K562 (cell line): ENCODE data around the gene TOMT. TPM values are rescaled to one million over a fixed set of nuclear protein-coding genes. Genes with fewer than 3 reads are reported as not detected.

Source experiments
- ATF7 ChIP-seq: fragments of 450-650 bp; IDR thresholded peaks from 2 replicates; pipeline ENCODE4 v1.7.1; 2014; ENCODE audit warnings: mild to moderate bottlenecking, moderate library complexity
- CREB3L1 ChIP-seq: fragments of 450-650 bp; IDR thresholded peaks from 2 replicates; pipeline ENCODE4 v1.6.1; 2014; ENCODE audit warnings: low read depth, mild to moderate bottlenecking, moderate library complexity, borderline replicate concordance
- HDAC3 ChIP-seq: fragments of 450-650 bp; IDR thresholded peaks from 2 replicates; pipeline ENCODE4 v1.6.1; 2018; ENCODE audit warnings: borderline replicate concordance, mild to moderate bottlenecking, moderate library complexity; ENCODE audit not compliant: partially characterized antibody
- KLF13 ChIP-seq: fragments of 450-650 bp; IDR thresholded peaks from 2 replicates; pipeline ENCODE4 v1.6.1; 2016; ENCODE audit warnings: missing genetic modification characterization, low read depth, mild to moderate bottlenecking, missing compliant biosample characterization, moderate library complexity, borderline replicate concordance
- MAFG ChIP-seq: fragments of 450-650 bp; conservative IDR thresholded peaks from 2 replicates; pipeline ENCODE4 v1.6.1; 2016; ENCODE audit warnings: missing genetic modification characterization, missing compliant biosample characterization
- PKNOX1 ChIP-seq: fragments of 450-650 bp; IDR thresholded peaks from 2 replicates; pipeline ENCODE4 v1.6.1; 2016
- PRMT5 ChIP-seq: sonication (generic); formaldehyde crosslinking; IDR thresholded peaks from 2 replicates; pipeline ENCODE4 v1.5.0; 2020; ENCODE audit warnings: missing genetic modification reagents
- SMAD4 ChIP-seq: fragments of 250-450 bp; sonication (Bioruptor Pico); conservative IDR thresholded peaks from 2 replicates; pipeline ENCODE4 v1.8.0; 2021; ENCODE audit warnings: inconsistent platforms, mild to moderate bottlenecking, moderate library complexity
- TAF1 ChIP-seq: IDR thresholded peaks from 2 replicates; pipeline ENCODE4 v1.6.1; 2011; ENCODE audit warnings: mild to moderate bottlenecking, low read length, moderate library complexity; ENCODE audit not compliant: insufficient read depth, control insufficient read depth, severe bottlenecking; ENCODE audit errors: extremely low read depth
- TCF7L2 ChIP-seq: fragments of 150-350 bp; IDR thresholded peaks from 2 replicates; pipeline ENCODE4 v1.6.1; 2016; ENCODE audit warnings: low read depth, mild to moderate bottlenecking, low read length, moderate library complexity
- THAP12 ChIP-seq: fragments of 250-450 bp; sonication (Bioruptor Pico); IDR thresholded peaks from 2 replicates; pipeline ENCODE4 v1.9.0; 2021; ENCODE audit warnings: mild to moderate bottlenecking, inconsistent platforms
- TRIM28 ChIP-seq: fragments of 450-650 bp; IDR thresholded peaks from 2 replicates; pipeline ENCODE4 v1.6.1; 2017
- ZBTB17 ChIP-seq: fragments of 450-650 bp; formaldehyde crosslinking; IDR thresholded peaks from 2 replicates; pipeline ENCODE4 v1.4.0; 2020; ENCODE audit warnings: mild to moderate bottlenecking
- ZBTB7A ChIP-seq: IDR thresholded peaks from 2 replicates; pipeline ENCODE4 v1.6.1; 2011; ENCODE audit warnings: low read depth, mild to moderate bottlenecking, low read length, moderate library complexity, borderline replicate concordance; ENCODE audit not compliant: control insufficient read depth
- ZNF165 ChIP-seq: fragments of 250-450 bp; sonication (Bioruptor Pico); IDR thresholded peaks from 2 replicates; pipeline ENCODE4 v1.4.0; 2020; ENCODE audit warnings: borderline replicate concordance
- ZNF589 ChIP-seq: fragments of 200-800 bp; sonication (Bioruptor generic); IDR thresholded peaks from 2 replicates; pipeline ENCODE4 v1.6.1; 2016; ENCODE audit warnings: low read depth, missing genetic modification characterization, missing compliant biosample characterization
- polyA plus RNA-seq, 8 experiments: library from polyadenylated mRNA; depleted of rRNA in 4 of 8; stranded (reverse) in 5 of 8; unstranded in 3 of 8; fragments of >200 nt; fragmentation: Nextera tagmentation in 2 of 8; fragmentation: Illumina TruSeq in 1 of 8; extraction: Ambion mirVana in 2 of 8; extraction: Trizol in 1 of 8; gene quantifications; 2 replicates each; pipeline versions ENCODE4 v1.2.1 to v1.2.3, GENCODE V29; 2011 to 2014; ENCODE audit warnings: inconsistent platforms in 1 of 8, missing spikeins in 1 of 8
- total RNA-seq, 7 experiments: library from RNA; depleted of rRNA in 6 of 7; stranded (reverse); fragments of >200 nt in 6 of 7; fragmentation: Illumina TruSeq in 2 of 7; extraction: Trizol in 2 of 7; gene quantifications; 2 replicates each; pipeline versions ENCODE4 v1.2.1 to v1.2.3, GENCODE V29; 2011 to 2021; ENCODE audit warnings: low replicate concordance in 1 of 7
- TF ChIP-seq, protein P1 (sequence below): fragments of 450-650 bp; IDR thresholded peaks from 2 replicates; pipeline ENCODE4 v1.6.1; 2016; ENCODE audit warnings: borderline replicate concordance
- TF ChIP-seq, protein P2 (sequence below): fragments of 450-650 bp; IDR thresholded peaks from 2 replicates; pipeline ENCODE4 v1.6.1; 2016; ENCODE audit warnings: low read depth, mild to moderate bottlenecking, moderate library complexity

Gene TOMT
- total and polyA plus RNA-seq, 9 of the 15 experiments (the other 6 are each of a cell fraction or from before 2014, with no cell fraction given): not detected

- peak; percentile 20 for TF ChIP-seq HDAC3
- TF ChIP-seq ATF7: peak; percentile 96
- TF ChIP-seq THAP12: peak; percentile 38; the same call in 1 of the 2 replicates
- TF ChIP-seq MAFG (tag): no peak
- TF ChIP-seq, protein P1, sequence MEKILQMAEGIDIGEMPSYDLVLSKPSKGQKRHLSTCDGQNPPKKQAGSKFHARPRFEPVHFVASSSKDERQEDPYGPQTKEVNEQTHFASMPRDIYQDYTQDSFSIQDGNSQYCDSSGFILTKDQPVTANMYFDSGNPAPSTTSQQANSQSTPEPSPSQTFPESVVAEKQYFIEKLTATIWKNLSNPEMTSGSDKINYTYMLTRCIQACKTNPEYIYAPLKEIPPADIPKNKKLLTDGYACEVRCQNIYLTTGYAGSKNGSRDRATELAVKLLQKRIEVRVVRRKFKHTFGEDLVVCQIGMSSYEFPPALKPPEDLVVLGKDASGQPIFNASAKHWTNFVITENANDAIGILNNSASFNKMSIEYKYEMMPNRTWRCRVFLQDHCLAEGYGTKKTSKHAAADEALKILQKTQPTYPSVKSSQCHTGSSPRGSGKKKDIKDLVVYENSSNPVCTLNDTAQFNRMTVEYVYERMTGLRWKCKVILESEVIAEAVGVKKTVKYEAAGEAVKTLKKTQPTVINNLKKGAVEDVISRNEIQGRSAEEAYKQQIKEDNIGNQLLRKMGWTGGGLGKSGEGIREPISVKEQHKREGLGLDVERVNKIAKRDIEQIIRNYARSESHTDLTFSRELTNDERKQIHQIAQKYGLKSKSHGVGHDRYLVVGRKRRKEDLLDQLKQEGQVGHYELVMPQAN: peak; percentile 90; the same call in 1 of the 2 replicates
- TF ChIP-seq SMAD4 (CRISPR knock-in tag): 0 out of 2 replicates have a peak, but pooled peaks have one; percentile 14
- TF ChIP-seq TAF1: peak; percentile 79
- 0 out of 2 replicates have a peak, but pooled peaks have one; percentile 48 for TF ChIP-seq ZBTB17 (CRISPR knock-in tag)
- peak; percentile 88 for TF ChIP-seq ZBTB7A
- TF ChIP-seq TCF7L2: peak; percentile 41; the same call in 1 of the 2 replicates
- TF ChIP-seq TRIM28: no peak
- TF ChIP-seq ZNF165: no peak
- TF ChIP-seq, protein P2, sequence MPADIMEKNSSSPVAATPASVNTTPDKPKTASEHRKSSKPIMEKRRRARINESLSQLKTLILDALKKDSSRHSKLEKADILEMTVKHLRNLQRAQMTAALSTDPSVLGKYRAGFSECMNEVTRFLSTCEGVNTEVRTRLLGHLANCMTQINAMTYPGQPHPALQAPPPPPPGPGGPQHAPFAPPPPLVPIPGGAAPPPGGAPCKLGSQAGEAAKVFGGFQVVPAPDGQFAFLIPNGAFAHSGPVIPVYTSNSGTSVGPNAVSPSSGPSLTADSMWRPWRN: no peak
- peak; percentile 87 for TF ChIP-seq CREB3L1
- 0 out of 2 replicates have a peak, but pooled peaks have one; percentile 11 for TF ChIP-seq KLF13 (tag)
- TF ChIP-seq PRMT5 (CRISPR knock-in tag): no peak
- TF ChIP-seq ZNF589 (CRISPR knock-in tag): no peak
- TF ChIP-seq PKNOX1: peak; percentile 86
These were observed 25.2 kb upstream of the TOMT start, which contains the start of the genes LRRC51 and NUMA1 (continued) for GRCh38 chr11:72080326-72081183.
